ENCODE results near the gene HAND2. TPM values are rescaled to one million over a fixed set of nuclear protein-coding genes. Genes with fewer than 3 reads are reported as not detected.
A peak's percentile ranks its signal among the peaks of the same experiment; 100 is the strongest.

The HAND2 gene
- total RNA-seq, 2 experiments from 2014 or later: not detected

DNA sequence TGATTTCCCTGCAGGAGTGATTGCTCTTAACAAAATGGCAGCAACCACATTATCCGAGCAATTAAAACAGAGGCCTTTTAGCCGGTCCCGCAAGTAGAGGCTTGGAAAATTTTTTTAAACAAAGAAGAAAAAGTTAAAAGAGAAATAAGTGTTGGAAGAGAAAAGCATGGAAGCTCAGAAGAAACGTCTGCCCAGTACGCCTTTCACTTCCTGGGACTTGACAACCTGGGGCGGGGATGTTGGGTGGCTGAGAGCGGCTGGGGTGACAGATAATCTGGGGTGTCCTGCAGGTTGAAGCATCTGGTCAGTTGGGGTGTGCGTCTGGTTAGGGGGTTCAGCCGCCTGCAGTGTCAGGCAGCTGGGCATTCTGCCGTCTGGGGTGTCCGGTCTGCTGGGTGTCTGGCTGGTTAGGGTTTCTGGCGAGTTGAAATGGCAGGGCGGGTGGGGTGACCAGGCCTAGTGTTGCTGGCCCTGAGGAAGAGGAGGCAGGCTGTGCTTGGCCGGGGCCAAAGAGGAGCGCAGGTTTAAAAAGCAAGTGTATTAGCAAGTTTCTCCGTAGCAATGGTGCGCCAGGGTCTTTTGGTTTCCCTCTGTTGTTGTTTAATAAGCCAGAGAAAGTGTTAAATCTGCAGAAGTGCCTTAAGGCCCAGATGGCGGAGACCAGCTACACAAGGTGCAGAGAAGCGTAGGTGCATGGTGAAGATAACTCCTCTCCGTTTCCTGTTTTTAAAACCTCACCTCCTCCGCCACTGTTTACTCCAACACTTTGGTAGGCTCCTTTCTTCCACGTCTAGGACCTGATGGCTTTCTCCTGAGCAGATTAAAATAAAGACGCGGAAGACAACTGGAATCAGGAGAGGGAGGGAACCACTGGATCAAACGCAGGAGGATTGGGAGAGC is 5.6 kb downstream of the HAND2 start:
- Mint-ChIP-seq H3K4me3 (peak overlapping the region; percentile 49), H3K27ac (peak overlapping the region; percentile 58), H3K27me3 (ENCODE audit: low read depth) (peaks cover 85% of the 10 kb centered on the region), H3K36me3 (ENCODE audit: low read depth) (peaks cover 31% of the 10 kb centered on the region), H3K9me3 (ENCODE audit: insufficient read depth) (peaks cover 11% of the 10 kb centered on the region), H3K4me1 (ENCODE audit: low read depth) (peaks cover 9% of the 10 kb centered on the region)
- ChIA-PET POLR2A (interaction anchor here (0.6 kb wide), 1 partner anchor 493 kb away, joined by 3 read pairs; no protein-coding TSS in a partner anchor), CTCF (interaction anchor here (1.0 kb wide), 1 partner anchor 19 kb away, joined by 4 read pairs; no protein-coding TSS in a partner anchor)
- ATAC-seq (no peak), DNase-seq (no peak)

DNA sequence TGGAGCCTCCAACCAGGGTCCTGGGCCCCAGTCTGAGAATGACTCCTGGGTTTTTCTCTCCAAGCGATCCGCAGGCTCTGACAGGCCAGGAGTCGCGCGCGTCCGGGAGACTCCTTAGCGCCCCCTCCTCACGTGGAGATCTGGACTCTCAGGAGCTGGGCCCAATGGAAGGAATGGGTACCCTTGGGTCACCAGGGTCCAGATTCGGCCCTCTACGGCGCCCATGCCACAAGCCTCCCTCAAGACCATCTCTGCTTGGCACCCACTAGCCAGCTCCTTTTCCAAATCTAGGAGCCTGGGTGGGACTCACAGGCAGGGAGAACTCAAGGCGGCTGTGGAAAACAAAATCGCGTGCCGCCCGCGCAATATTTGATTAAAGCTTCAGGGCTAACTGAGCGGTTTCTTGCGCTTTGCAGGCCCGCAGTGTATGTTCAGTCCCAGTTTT is 7.1 kb downstream of the HAND2 start:
- peak overlapping the region; percentile 81 for H3K27ac Mint-ChIP-seq
- ChIA-PET CTCF (no interaction called here), POLR2A (no interaction called here)
- no peak overlapping the region for H3K4me3 Mint-ChIP-seq
- ATAC-seq (no peak), DNase-seq (no peak)
- peaks cover 24% of the 10 kb centered on the region for H3K36me3 Mint-ChIP-seq (ENCODE audit: low read depth)
- H3K9me3 Mint-ChIP-seq (ENCODE audit: insufficient read depth): peaks cover 11% of the 10 kb centered on the region
- peaks cover 90% of the 10 kb centered on the region for H3K27me3 Mint-ChIP-seq (ENCODE audit: low read depth)
- peaks cover 10% of the 10 kb centered on the region for H3K4me1 Mint-ChIP-seq (ENCODE audit: low read depth)

DNA sequence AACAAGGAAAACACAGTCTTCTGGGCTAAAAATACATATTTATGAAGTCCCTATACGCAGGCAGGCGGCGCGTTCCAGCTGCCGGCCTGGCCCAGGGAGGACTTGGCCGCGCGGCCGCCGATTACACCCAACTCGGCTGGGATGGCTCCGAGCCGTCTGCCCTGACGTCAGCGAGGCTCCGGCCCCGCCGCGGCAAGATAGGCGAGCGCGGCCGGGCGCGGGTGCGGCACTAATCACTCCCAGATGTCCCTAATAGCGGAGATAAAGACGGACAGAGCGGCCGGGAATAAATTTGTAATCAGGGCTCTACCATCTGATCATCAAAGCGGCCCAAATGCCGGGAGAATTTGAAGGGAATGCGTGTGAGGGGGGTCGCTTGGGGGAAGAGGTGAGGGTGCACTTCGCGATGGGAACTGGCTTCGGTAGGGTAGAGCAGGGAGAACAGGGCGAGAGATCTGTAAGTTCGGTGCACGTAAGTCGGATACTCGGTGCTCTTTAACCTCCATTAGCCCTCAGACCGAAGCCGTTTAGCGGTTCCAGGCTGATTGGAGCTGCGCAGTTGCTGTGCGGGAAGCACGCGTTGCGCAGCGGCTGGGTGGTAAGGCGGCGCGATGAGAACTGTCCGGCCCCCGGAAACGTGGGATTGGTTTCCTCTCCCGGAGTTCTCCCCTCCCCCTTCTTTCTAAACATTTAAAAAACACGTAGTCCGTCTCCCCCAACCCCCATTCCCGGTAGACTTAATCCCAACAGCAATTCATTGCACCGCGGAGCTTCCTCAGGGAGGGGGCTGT is 7.7 kb downstream of the HAND2 start:
- ATAC-seq (no peak), DNase-seq (peak; percentile 33)
- H3K4me1 Mint-ChIP-seq (ENCODE audit: low read depth): peaks cover 9% of the 10 kb centered on the region
- ChIA-PET POLR2A (no interaction called here), CTCF (no interaction called here)
- peaks cover 24% of the 10 kb centered on the region for H3K36me3 Mint-ChIP-seq (ENCODE audit: low read depth)
- H3K9me3 Mint-ChIP-seq (ENCODE audit: insufficient read depth): peaks cover 11% of the 10 kb centered on the region
- peaks cover 95% of the 10 kb centered on the region for H3K27me3 Mint-ChIP-seq (ENCODE audit: low read depth)
- H3K27ac Mint-ChIP-seq: peak overlapping the region; percentile 81
- peak overlapping the region; percentile 25 for H3K4me3 Mint-ChIP-seq

DNA sequence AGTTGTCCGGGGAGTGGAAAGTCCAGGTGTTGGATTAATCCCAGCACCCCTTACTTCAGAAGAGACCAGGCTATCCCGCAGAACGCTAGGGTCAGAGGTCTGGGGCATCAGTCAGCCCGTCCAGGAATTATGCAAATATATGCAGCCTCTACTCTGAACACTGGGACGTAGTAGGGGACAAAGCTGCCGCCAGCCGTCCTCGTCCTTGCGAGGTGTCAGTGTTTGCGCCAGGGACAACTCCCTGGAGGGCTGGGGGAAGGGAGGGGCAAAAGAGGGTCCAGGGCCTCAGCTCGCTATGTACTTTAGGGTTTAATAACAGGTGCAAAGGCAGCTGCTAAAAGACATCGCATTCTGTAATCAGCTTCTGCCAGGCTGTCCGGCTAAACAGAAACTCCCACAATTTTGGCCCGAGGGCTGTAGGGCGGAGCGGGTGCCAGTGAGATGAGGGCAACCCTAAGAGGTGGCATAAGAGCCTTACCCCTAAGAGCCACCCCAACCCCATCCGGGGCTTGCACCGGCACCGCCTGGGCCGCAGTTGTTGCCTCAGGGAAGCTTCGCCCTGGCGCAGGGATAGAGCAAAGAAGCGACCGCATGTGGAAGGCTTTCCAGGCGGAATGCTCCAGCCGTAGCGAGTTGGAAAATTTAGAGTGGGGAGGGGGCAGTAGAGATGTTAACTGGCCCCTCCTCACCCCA is 8.4 kb downstream of the HAND2 start:
- H3K36me3 Mint-ChIP-seq (ENCODE audit: low read depth): peaks cover 26% of the 10 kb centered on the region

DNA sequence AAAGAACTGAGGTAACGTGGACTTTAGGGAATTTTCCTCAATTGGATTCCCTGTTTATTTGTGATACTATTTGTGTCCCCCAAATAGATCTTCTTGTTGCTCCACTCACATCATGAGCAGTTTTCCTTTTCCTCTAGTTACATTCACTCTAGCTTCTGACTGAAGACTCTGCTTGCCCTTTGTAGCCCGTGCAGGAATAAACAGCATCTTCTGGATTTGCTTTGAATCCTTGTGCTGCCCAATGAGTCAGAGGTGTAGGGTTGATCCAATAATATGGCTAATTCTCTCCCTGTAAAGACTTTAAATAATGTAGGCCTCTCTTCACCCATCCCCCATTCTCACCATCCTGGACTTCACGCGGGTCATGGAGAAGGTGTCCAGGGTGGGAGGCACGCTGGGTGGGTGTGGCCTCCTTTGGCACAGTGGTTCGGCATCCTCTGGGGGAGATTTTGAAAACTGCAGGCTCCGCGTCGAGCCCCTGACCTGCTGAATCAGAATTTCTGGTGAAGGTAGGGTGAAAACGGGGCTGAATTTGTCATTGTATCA is 9.0 kb downstream of the HAND2 start:
- H3K4me1 Mint-ChIP-seq (ENCODE audit: low read depth): peaks cover 13% of the 10 kb centered on the region
- no peak overlapping the region for H3K4me3 Mint-ChIP-seq

More for the DNA sequence above, 8.4 kb downstream of the HAND2 start:
- H3K4me1 Mint-ChIP-seq (ENCODE audit: low read depth): peaks cover 11% of the 10 kb centered on the region
- DNase-seq (peak; percentile 9), ATAC-seq (no peak)
- H3K9me3 Mint-ChIP-seq (ENCODE audit: insufficient read depth): peaks cover 13% of the 10 kb centered on the region
- ChIA-PET POLR2A (no interaction called here), CTCF (no interaction called here)
- H3K27ac Mint-ChIP-seq: no peak overlapping the region
- H3K27me3 Mint-ChIP-seq (ENCODE audit: low read depth): peaks cover 95% of the 10 kb centered on the region
- no peak overlapping the region for H3K4me3 Mint-ChIP-seq

DNA sequence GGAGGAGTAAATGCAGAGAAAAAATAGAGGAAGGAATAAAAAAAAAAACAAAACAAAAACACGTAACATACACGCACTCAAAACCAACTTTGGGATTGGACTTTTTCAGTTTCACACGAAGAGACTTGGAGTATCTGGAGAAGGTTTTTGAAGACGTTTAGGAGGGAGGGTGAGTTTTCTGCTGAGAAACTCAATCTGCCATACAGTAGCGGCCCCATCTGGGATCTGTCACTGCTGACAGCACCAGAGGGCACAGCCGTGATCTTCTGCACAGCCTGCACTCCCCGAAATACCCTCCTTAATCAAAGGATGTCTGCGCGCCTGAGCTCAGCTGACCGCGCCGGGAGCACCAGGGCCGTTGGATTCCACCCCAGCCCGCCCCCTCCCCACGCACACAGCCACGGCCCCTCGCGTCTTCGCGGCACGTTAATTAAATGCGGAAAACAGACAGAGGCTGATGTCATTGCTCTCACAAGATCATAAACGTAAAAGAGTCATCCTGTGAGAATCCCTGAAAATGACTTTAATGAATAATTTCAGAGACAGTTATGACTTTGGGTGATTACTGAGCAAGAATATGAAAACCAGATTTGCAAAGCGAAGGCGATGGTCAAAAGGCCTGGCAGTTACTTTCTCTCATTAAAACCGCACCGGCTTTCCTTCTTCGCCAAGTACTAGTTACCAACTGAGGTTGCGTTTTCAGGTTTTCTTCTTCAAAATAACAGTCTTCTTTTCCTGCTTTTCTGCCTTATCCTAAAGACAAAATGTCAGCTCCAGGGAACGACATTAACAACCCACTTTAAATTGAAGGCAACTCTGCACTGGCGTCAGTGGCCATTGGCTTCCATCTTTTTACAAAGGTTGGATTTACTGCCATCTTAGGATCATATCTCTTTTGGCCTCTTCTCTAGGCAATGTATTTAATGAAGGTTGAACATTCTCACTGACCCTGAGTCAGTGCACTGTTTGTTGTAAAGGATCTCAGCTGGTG is 10.6 kb downstream of the HAND2 start:
- H3K36me3 Mint-ChIP-seq (ENCODE audit: low read depth): peaks cover 24% of the 10 kb centered on the region
- CTCF ChIA-PET: no interaction called here
- peak overlapping the region; percentile 25 for H3K27ac Mint-ChIP-seq
- peaks cover 96% of the 10 kb centered on the region for H3K27me3 Mint-ChIP-seq (ENCODE audit: low read depth)
- H3K9me3 Mint-ChIP-seq (ENCODE audit: insufficient read depth): peaks cover 13% of the 10 kb centered on the region
- no peak for DNase-seq
- POLR2A ChIA-PET: no interaction called here
- no peak for ATAC-seq
- H3K4me3 Mint-ChIP-seq: no peak overlapping the region
- peaks cover 13% of the 10 kb centered on the region for H3K4me1 Mint-ChIP-seq (ENCODE audit: low read depth)

More for the DNA sequence above, 9.0 kb downstream of the HAND2 start:
- Mint-ChIP-seq H3K27me3 (ENCODE audit: low read depth) (peaks cover 97% of the 10 kb centered on the region), H3K9me3 (ENCODE audit: insufficient read depth) (peaks cover 17% of the 10 kb centered on the region), H3K36me3 (ENCODE audit: low read depth) (peaks cover 30% of the 10 kb centered on the region), H3K27ac (no peak overlapping the region)
- ChIA-PET POLR2A (no interaction called here), CTCF (no interaction called here)
- DNase-seq (no peak), ATAC-seq (no peak)

DNA sequence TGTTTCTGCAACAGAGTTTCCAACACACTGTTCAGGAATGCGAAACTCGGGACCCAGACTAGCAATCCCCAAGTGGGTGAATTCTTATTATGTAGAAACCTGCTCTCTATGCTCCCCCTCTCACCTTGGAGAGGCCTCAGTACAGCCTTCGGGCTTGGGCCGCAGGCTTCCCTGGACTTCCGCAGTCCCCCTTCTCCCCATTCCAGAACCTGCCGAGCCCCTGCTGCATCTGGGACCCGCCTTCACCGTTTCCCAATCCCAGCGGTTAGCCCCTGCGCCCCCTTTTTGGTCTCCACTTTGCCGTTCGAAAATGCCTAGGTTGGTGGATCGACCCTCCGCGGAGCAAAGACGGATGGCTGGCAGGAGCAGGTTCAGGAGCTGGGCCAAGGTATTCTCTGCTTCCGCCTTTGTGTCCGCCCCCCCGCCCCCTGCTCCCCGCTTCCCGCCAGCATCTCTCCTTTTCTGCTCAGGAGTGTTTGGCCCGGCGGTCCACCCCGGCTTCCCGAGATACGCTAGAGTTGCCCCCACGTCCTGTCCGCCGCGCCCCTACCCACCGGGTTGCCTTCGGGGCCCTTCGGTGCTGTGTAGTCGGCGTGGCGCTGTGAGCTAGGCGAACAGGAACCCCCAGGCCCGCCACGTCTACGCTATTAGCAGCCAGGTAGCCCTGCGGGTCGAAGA is 11.5 kb downstream of the HAND2 start:
- Mint-ChIP-seq H3K4me3 (no peak overlapping the region), H3K27me3 (ENCODE audit: low read depth) (peaks cover 92% of the 10 kb centered on the region), H3K9me3 (ENCODE audit: insufficient read depth) (peaks cover 11% of the 10 kb centered on the region), H3K27ac (peak overlapping the region; percentile 25), H3K4me1 (ENCODE audit: low read depth) (peaks cover 13% of the 10 kb centered on the region), H3K36me3 (ENCODE audit: low read depth) (peaks cover 18% of the 10 kb centered on the region)
- POLR2A ChIA-PET: no interaction called here
- ATAC-seq (no peak), DNase-seq (no peak)
- CTCF ChIA-PET: no interaction called here

DNA sequence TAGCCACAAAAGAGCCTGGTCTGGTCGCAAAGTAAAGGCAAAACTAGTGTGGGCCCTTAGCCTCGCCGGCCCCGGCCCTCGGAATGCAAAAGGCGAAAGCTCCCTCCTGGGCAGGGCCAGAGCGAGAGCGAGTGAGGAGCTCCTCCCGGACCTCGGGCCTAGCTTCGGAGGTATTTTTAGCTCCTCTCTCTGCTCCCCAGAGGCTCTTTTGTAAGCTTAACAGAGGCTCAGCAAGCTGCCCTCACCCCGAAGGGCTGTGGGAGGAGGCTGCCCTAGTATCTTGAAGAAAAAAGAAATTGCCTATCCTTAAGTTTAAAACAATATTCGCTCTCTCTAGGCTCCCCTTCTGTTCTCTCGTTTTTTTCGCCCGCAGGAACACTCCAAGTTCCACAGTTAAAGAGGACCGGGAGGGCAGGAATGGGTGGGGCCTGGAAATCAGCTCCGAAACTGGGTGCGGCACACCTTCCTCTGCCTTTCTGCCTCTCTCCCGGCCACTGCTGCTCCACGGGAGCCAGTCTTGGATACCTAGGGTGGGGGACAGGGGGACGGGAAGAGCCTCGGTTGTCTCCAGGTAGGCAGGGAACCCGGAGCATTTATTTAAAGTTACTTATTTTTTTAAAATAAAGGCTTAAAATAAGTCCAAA is 12.1 kb downstream of the HAND2 start:
- Mint-ChIP-seq H3K27ac (no peak overlapping the region), H3K9me3 (ENCODE audit: insufficient read depth) (peaks cover 8% of the 10 kb centered on the region), H3K27me3 (ENCODE audit: low read depth) (peaks cover 91% of the 10 kb centered on the region), H3K36me3 (ENCODE audit: low read depth) (peaks cover 18% of the 10 kb centered on the region), H3K4me1 (ENCODE audit: low read depth) (peaks cover 13% of the 10 kb centered on the region), H3K4me3 (no peak overlapping the region)
- no peak for ATAC-seq
- CTCF ChIA-PET: no interaction called here
- no peak for DNase-seq
- POLR2A ChIA-PET: interaction anchor here (0.8 kb wide), 1 partner anchor 8 kb away, joined by 3 read pairs; no protein-coding TSS in a partner anchor

DNA sequence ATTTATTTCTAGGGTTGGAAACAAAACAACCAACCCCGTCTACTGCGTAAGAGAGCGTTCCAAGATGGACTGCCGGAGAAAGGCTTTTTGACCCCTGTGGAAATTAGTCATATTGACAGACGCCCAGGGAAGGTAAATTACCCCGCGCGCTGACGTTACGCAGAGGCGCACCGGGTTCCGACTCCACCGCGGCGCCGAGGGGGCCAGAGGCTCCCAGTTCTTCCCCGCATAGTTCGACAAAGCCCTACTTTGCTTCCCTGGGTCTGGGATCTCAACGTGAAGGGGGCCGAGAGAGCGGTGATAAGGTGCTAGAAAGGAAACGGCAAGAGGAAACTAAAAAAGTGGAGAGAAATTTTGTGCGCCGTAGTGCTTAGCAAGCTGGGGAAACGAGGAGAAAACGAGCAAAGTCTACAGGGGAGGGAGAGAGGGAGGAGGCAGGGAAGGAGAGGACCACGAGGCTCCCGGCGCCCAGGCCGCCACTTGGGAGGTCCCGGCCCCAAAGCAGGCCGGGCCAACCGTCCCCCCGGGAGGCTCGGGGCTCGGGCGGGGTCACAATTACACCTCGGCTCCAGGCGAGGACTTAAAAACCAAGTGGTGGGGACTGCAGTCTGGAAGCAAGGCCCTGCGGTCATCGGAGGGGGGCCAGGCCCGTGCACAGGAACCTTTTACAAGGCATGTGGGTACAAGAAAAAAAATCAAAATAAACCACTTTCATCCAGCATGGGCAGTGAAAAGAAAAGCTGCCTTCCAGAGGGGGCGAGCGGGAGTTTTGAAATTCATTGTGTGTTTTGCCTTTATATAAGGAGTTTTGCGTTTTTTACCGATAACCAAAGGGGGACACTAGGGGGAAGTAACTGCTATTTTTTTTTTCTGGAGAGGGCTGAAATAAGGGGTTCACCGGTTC is 13.2 kb downstream of the HAND2 start:
- Mint-ChIP-seq H3K36me3 (ENCODE audit: low read depth) (peaks cover 14% of the 10 kb centered on the region), H3K4me1 (ENCODE audit: low read depth) (peaks cover 8% of the 10 kb centered on the region), H3K4me3 (no peak overlapping the region), H3K27me3 (ENCODE audit: low read depth) (peaks cover 91% of the 10 kb centered on the region), H3K9me3 (ENCODE audit: insufficient read depth) (peaks cover 8% of the 10 kb centered on the region), H3K27ac (peak overlapping the region; percentile 46)
- ChIA-PET POLR2A (no interaction called here), CTCF (no interaction called here)
- no peak for DNase-seq
- ATAC-seq: no peak
